T follicular helper cell (primary cell): Measurements from ENCODE around the gene CADM1.

ENCODE experiments used
- DNase-seq: peaks from one replicate; pipeline ENCODE4 v3.0.0-alpha.2; 2020; ENCODE audit warnings: low read depth

The CADM1 gene

GRCh38 chr11:115207166-115207591 is 297.0 kb downstream of the CADM1 start:
- no peak for DNase-seq

GRCh38 chr11:115206365-115207022 is 297.7 kb downstream of the CADM1 start:
- no peak for DNase-seq

- DNase-seq: no peak
Observed at GRCh38 chr11:115202900-115203552, 301.2 kb downstream of the CADM1 start.

- DNase-seq: no peak
Observed at GRCh38 chr11:115202074-115202473, 302.1 kb downstream of the CADM1 start.

GRCh38 chr11:115201111-115201792 is 303.0 kb downstream of the CADM1 start:
- no peak for DNase-seq

GRCh38 chr11:115199481-115200069 is 304.6 kb downstream of the CADM1 start:
- no peak for DNase-seq

GRCh38 chr11:115198321-115198741 is 305.9 kb downstream of the CADM1 start:
- DNase-seq: no peak

GRCh38 chr11:115197433-115197832 is 306.8 kb downstream of the CADM1 start:
- DNase-seq: no peak

GRCh38 chr11:115197031-115197430 is 307.2 kb downstream of the CADM1 start:
- no peak for DNase-seq

- DNase-seq: no peak
Observed at GRCh38 chr11:115194802-115195110, 309.5 kb downstream of the CADM1 start.

- no peak for DNase-seq
Observed at GRCh38 chr11:115193914-115194801, 310.1 kb downstream of the CADM1 start.

GRCh38 chr11:115191761-115192160 is 312.5 kb downstream of the CADM1 start:
- DNase-seq: no peak

GRCh38 chr11:115190196-115190595 is 314.0 kb downstream of the CADM1 start:
- no peak for DNase-seq

GRCh38 chr11:115188898-115189278 is 315.3 kb downstream of the CADM1 start:
- DNase-seq: no peak

GRCh38 chr11:115188188-115188897 is 315.9 kb downstream of the CADM1 start:
- DNase-seq: no peak

- no peak for DNase-seq
Observed at GRCh38 chr11:115185931-115186330, 318.3 kb downstream of the CADM1 start.

- no peak for DNase-seq
Observed at GRCh38 chr11:115185507-115185906, 318.7 kb downstream of the CADM1 start.

GRCh38 chr11:115184901-115185300 is 319.3 kb downstream of the CADM1 start:
- DNase-seq: no peak

GRCh38 chr11:115183830-115184229 is 320.4 kb downstream of the CADM1 start:
- no peak for DNase-seq

- DNase-seq: no peak
Observed at GRCh38 chr11:115183136-115183535, 321.1 kb downstream of the CADM1 start.

GRCh38 chr11:115182282-115182955 is 321.8 kb downstream of the CADM1 start:
- no peak for DNase-seq
